ENCODE measurements around the gene STMN3. TPM values are rescaled to one million over a fixed set of nuclear protein-coding genes. Genes with fewer than 3 reads are reported as not detected.

The STMN3 gene
- total and polyA plus RNA-seq, 10 of the 15 experiments (the other 5 are each of a cell fraction or from before 2014, with no cell fraction given) = 0.09 to 3.6 (median 1.4) TPM; not detected in 1

- Histone ChIP-seq H3K9ac (ENCODE audit: control insufficient read depth, insufficient read depth, low read length) (no peak overlapping the region), H3K4me2 (ENCODE audit: control insufficient read depth, insufficient read depth) (no peak overlapping the region), H3K9me3 (replicated peaks; ENCODE audit: control insufficient read depth, insufficient read depth, low read length) (no peaks in the 10 kb centered on the region), H2AFZ (ENCODE audit: control insufficient read depth, low read depth, low read length) (no peak overlapping the region), H3K79me2 (ENCODE audit: control insufficient read depth, insufficient read depth, low read length) (peaks cover 44% of the 10 kb centered on the region), H3K4me3 (no peak overlapping the region), H3K4me1 (ENCODE audit: control insufficient read depth, insufficient read depth, low read length) (peaks cover 5% of the 10 kb centered on the region), H3K36me3 (ENCODE audit: control insufficient read depth in 2 of 2, insufficient read depth in 2 of 2, low read length in 1 of 2) (peaks cover 9 to 10% of the 10 kb centered on the region in 2 experiments), H3K27ac (ENCODE audit: control insufficient read depth, insufficient read depth) (no peak overlapping the region), H3K27me3 (replicated peaks in 1 of 2; ENCODE audit: control insufficient read depth in 2 of 2, insufficient read depth in 2 of 2, low read length in 1 of 2) (no peaks in the 10 kb centered on the region), H4K20me1 (ENCODE audit: control insufficient read depth, insufficient read depth) (no peaks in the 10 kb centered on the region)
- ATAC-seq = no peak
- RAD21 ChIA-PET (ENCODE audit: unreplicated experiment) = interaction anchor here (1.1 kb wide), 1 partner anchor 20 kb away, joined by 3 read pairs; no protein-coding TSS in a partner anchor
- CTCF ChIA-PET = interaction anchor here (1.1 kb wide), 1 partner anchor 456 kb away, joined by 3 read pairs; no protein-coding TSS in a partner anchor
- intact Hi-C loops (cut with micrococcal nuclease; ENCODE audit: unreplicated experiment) (no loop called here), in situ Hi-C loops (cut with MboI) (no loop called here)
- 98% methylated on average over 4 of the region's 4 CpGs for WGBS (ENCODE audit: insufficient coverage, insufficient replicate concordance, low lambda C conversion rate, missing lambda C conversion rate)
- no TSS peak for BruUV-seq (replicated peaks)
- no peak for DNase-seq (ENCODE audit: low read depth, low spot score)
- POLR2A ChIA-PET = no interaction called here
- SMC1A ChIA-PET (ENCODE audit: uncharacterized antibody, unreplicated experiment) = interaction anchor here (0.6 kb wide), 1 partner anchor 10 kb away, joined by 3 read pairs; no protein-coding TSS in a partner anchor
- no peak for FAIRE-seq
- TF ChIP-seq ATF7 (IDR thresholded peaks at IDR 0.05; ENCODE audit: low read depth) (no peak), NR2C2 (IDR thresholded peaks at IDR 0.05; ENCODE audit: borderline replicate concordance, control insufficient read depth, insufficient read length, low read depth) (no peak), SIN3A (IDR thresholded peaks at IDR 0.05; ENCODE audit: low read depth, low read length) (no peak), EGR1 (IDR thresholded peaks at IDR 0.05; ENCODE audit: borderline replicate concordance in 1 of 2, low read depth in 2 of 2, low read length in 2 of 2) (no peak), IKZF1 (conservative IDR thresholded peaks at IDR 0.05) (no peak), CBX3 (IDR thresholded peaks at IDR 0.05; ENCODE audit: borderline replicate concordance, low read depth) (no peak), CHD4 (IDR thresholded peaks at IDR 0.05) (no peak), NKRF (conservative IDR thresholded peaks at IDR 0.05) (no peak), NBN (IDR thresholded peaks at IDR 0.05) (no peak), MEF2A (IDR thresholded peaks at IDR 0.05; ENCODE audit: insufficient read depth, low read depth, low read length) (no peak), POU2F2 (IDR thresholded peaks at IDR 0.05; ENCODE audit: borderline replicate concordance, low read depth, low read length) (no peak), RFX5 (IDR thresholded peaks at IDR 0.05; ENCODE audit: low read depth, low read length) (no peak)
- TF ChIP-seq, protein P1, sequence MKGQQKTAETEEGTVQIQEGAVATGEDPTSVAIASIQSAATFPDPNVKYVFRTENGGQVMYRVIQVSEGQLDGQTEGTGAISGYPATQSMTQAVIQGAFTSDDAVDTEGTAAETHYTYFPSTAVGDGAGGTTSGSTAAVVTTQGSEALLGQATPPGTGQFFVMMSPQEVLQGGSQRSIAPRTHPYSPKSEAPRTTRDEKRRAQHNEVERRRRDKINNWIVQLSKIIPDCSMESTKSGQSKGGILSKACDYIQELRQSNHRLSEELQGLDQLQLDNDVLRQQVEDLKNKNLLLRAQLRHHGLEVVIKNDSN (IDR thresholded peaks at IDR 0.05; ENCODE audit: borderline replicate concordance, extremely low read length, insufficient read depth, low read depth, low read length) = no peak
- TF ChIP-seq, protein P2, sequence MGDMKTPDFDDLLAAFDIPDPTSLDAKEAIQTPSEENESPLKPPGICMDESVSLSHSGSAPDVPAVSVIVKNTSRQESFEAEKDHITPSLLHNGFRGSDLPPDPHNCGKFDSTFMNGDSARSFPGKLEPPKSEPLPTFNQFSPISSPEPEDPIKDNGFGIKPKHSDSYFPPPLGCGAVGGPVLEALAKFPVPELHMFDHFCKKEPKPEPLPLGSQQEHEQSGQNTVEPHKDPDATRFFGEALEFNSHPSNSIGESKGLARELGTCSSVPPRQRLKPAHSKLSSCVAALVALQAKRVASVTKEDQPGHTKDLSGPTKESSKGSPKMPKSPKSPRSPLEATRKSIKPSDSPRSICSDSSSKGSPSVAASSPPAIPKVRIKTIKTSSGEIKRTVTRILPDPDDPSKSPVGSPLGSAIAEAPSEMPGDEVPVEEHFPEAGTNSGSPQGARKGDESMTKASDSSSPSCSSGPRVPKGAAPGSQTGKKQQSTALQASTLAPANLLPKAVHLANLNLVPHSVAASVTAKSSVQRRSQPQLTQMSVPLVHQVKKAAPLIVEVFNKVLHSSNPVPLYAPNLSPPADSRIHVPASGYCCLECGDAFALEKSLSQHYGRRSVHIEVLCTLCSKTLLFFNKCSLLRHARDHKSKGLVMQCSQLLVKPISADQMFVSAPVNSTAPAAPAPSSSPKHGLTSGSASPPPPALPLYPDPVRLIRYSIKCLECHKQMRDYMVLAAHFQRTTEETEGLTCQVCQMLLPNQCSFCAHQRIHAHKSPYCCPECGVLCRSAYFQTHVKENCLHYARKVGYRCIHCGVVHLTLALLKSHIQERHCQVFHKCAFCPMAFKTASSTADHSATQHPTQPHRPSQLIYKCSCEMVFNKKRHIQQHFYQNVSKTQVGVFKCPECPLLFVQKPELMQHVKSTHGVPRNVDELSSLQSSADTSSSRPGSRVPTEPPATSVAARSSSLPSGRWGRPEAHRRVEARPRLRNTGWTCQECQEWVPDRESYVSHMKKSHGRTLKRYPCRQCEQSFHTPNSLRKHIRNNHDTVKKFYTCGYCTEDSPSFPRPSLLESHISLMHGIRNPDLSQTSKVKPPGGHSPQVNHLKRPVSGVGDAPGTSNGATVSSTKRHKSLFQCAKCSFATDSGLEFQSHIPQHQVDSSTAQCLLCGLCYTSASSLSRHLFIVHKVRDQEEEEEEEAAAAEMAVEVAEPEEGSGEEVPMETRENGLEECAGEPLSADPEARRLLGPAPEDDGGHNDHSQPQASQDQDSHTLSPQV (IDR thresholded peaks at IDR 0.05) = no peak
- TF ChIP-seq, protein P3, sequence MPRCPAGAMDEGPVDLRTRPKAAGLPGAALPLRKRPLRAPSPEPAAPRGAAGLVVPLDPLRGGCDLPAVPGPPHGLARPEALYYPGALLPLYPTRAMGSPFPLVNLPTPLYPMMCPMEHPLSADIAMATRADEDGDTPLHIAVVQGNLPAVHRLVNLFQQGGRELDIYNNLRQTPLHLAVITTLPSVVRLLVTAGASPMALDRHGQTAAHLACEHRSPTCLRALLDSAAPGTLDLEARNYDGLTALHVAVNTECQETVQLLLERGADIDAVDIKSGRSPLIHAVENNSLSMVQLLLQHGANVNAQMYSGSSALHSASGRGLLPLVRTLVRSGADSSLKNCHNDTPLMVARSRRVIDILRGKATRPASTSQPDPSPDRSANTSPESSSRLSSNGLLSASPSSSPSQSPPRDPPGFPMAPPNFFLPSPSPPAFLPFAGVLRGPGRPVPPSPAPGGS (IDR thresholded peaks at IDR 0.05; ENCODE audit: borderline replicate concordance, insufficient read depth, low read depth, low read length, poor library complexity, severe bottlenecking) = no peak
Measured at GRCh38 chr20:63622096-63622495, 31.1 kb downstream of the STMN3 start.
